ENCODE measurements around the gene TNFRSF14. TPM values are rescaled to one million over a fixed set of nuclear protein-coding genes. Genes with fewer than 3 reads are reported as not detected.

Gene TNFRSF14
- polyA plus RNA-seq, 2 of the 4 experiments (the other 2 are of a cell fraction) = 0.16 to 0.25 TPM

GRCh38 chr1:2589431-2590232 lies 33.5 kb downstream of the TNFRSF14 start:
- no peak overlapping the region for H3K27ac ChIP-seq
- no peak overlapping the region for H3K4me2 ChIP-seq
- no peak for TF ChIP-seq HOXB13 (CRISPR knock-in tag; IDR thresholded peaks at IDR 0.05; ENCODE audit: low read depth)
- TF ChIP-seq EHF (CRISPR knock-in tag; IDR thresholded peaks at IDR 0.05) = no peak
- no peak for TF ChIP-seq HMGXB4 (CRISPR knock-in tag; IDR thresholded peaks at IDR 0.05; ENCODE audit: borderline replicate concordance)
- TF ChIP-seq ELK1 (IDR thresholded peaks at IDR 0.05; ENCODE audit: low read depth, low read length) = no peak
- no peak for TF ChIP-seq FOXS1 (CRISPR knock-in tag; IDR thresholded peaks at IDR 0.05)
- no peak for TF ChIP-seq ATOH8 (CRISPR knock-in tag; IDR thresholded peaks at IDR 0.05; ENCODE audit: low read depth)
- no peaks in the 10 kb centered on the region for H3K9me3 ChIP-seq
- H3K4me1 ChIP-seq = peaks cover 5% of the 10 kb centered on the region; the same call in 2 of the 3 replicates
- FAIRE-seq (no peak), DNase-seq (ENCODE audit: low read depth in 1 of 2, low spot score in 1 of 2) (no peak), ATAC-seq (no peak)
- ChIA-PET POLR2A (no interaction called here), CTCF (no interaction called here)
- no peak overlapping the region for H3K4me3 ChIP-seq
- 94% methylated on average over 13 of the region's 25 CpGs for WGBS (ENCODE audit: missing lambda C conversion rate)

- Histone ChIP-seq H3K4me3 (no peak overlapping the region), H3K9me3 (no peaks in the 10 kb centered on the region), H3K4me2 (no peak overlapping the region), H3K27ac (no peak overlapping the region), H3K4me1 (no peaks in the 10 kb centered on the region; the same call in 2 of the 3 replicates)
- CTCF ChIA-PET = no interaction called here
- no peak for TF ChIP-seq SREBF2 (IDR thresholded peaks at IDR 0.05)
- POLR2A ChIA-PET = no interaction called here
- ATAC-seq (no peak), DNase-seq (ENCODE audit: low read depth in 1 of 2, low spot score in 1 of 2) (no peak), FAIRE-seq (no peak)
- WGBS (ENCODE audit: missing lambda C conversion rate) = 95% methylated on average over 10 of the region's 31 CpGs
Observed at GRCh38 chr1:2590233-2591141, 34.3 kb downstream of the TNFRSF14 start.

- ChIA-PET POLR2A (no interaction called here), CTCF (no interaction called here)
- WGBS (ENCODE audit: missing lambda C conversion rate) = 82% methylated on average over 5 of the region's 5 CpGs
- DNase-seq (ENCODE audit: low read depth in 1 of 2, low spot score in 1 of 2) (no peak), FAIRE-seq (no peak), ATAC-seq (no peak)
- H3K9me3 ChIP-seq = no peaks in the 10 kb centered on the region
- no peak overlapping the region for H3K4me2 ChIP-seq
- no peak overlapping the region for H3K4me3 ChIP-seq
- H3K27ac ChIP-seq = no peak overlapping the region
- no peaks in the 10 kb centered on the region; the same call in 2 of the 3 replicates for H3K4me1 ChIP-seq
- TF ChIP-seq HEYL (CRISPR knock-in tag; IDR thresholded peaks at IDR 0.05) = no peak
- no peak for TF ChIP-seq MAX (IDR thresholded peaks at IDR 0.05)
- TF ChIP-seq ESRRA (IDR thresholded peaks at IDR 0.05; ENCODE audit: borderline replicate concordance, low read length) = no peak
- no peak for TF ChIP-seq PHF8 (IDR thresholded peaks at IDR 0.05; ENCODE audit: borderline replicate concordance, low read depth)
- TF ChIP-seq MAFK (IDR thresholded peaks at IDR 0.05; ENCODE audit: partially characterized antibody) = no peak
- TF ChIP-seq BHLHE40 (IDR thresholded peaks at IDR 0.05; ENCODE audit: low read depth, low read length) = no peak
- no peak for TF ChIP-seq POLR2A (IDR thresholded peaks at IDR 0.05; ENCODE audit: low read length)
- TF ChIP-seq CBX2 (IDR thresholded peaks at IDR 0.05; ENCODE audit: borderline replicate concordance, low read depth) = no peak
- TF ChIP-seq SMC3 (IDR thresholded peaks at IDR 0.05) = no peak
- TF ChIP-seq FOSB (CRISPR knock-in tag; IDR thresholded peaks at IDR 0.05) = no peak
- no peak for TF ChIP-seq RAD21 (conservative IDR thresholded peaks at IDR 0.05 in 1 of 2, IDR thresholded peaks at IDR 0.05 in 1 of 2)
- no peak for TF ChIP-seq ZSCAN20 (CRISPR knock-in tag; IDR thresholded peaks at IDR 0.05)
- TF ChIP-seq POLR2AphosphoS2 (conservative IDR thresholded peaks at IDR 0.05; ENCODE audit: low read length) = no peak
- no peak for TF ChIP-seq EHMT2 (IDR thresholded peaks at IDR 0.05; ENCODE audit: low read depth)
- TF ChIP-seq USF2 (IDR thresholded peaks at IDR 0.05) = no peak
- no peak for TF ChIP-seq ELK1 (IDR thresholded peaks at IDR 0.05; ENCODE audit: low read depth, low read length)
Observed at GRCh38 chr1:2591233-2591580, 35.0 kb downstream of the TNFRSF14 start.

All from A549 (cell line).